MM.1S (cell line): ENCODE results near the gene SLC16A10.

Source experiments
- DNase-seq: peaks from one replicate; pipeline ENCODE4 v3.0.0-alpha.2; 2015
- H2AFZ ChIP-seq: fragments of 300-600 bp; sonication (generic); 2 replicates; pipeline ENCODE4 v1.6.0; 2016; ENCODE audit warnings: antibody characterized with exemption, low read length
- H3F3A ChIP-seq: fragments of 300-600 bp; sonication (generic); 2 replicates; pipeline ENCODE4 v1.6.1; 2016; ENCODE audit warnings: mild to moderate bottlenecking, antibody characterized with exemption, low read length, moderate library complexity, mixed read lengths; ENCODE audit not compliant: insufficient read depth
- H3K27ac ChIP-seq: fragments of 300-600 bp; sonication (generic); 2 replicates; pipeline ENCODE4 v1.5.1; 2016; ENCODE audit warnings: mild to moderate bottlenecking, low read length
- H3K27me3 ChIP-seq: fragments of 300-600 bp; sonication (generic); replicated peaks from 2 replicates; pipeline ENCODE4 v1.6.0; 2016; ENCODE audit warnings: low read length; ENCODE audit not compliant: insufficient read depth
- H3K36me3 ChIP-seq: fragments of 300-600 bp; sonication (generic); replicated peaks from 2 replicates; pipeline ENCODE4 v1.6.1; 2016; ENCODE audit warnings: mild to moderate bottlenecking, low read length, mixed read lengths; ENCODE audit not compliant: insufficient read depth
- H3K4me1 ChIP-seq: fragments of 300-600 bp; sonication (generic); 2 replicates; pipeline ENCODE4 v1.6.1; 2016; ENCODE audit warnings: low read length, mixed read lengths
- H3K4me2 ChIP-seq: fragments of 300-600 bp; sonication (generic); 2 replicates; pipeline ENCODE4 v1.6.0; 2016; ENCODE audit warnings: low read depth, low read length
- H3K4me3 ChIP-seq: fragments of 300-600 bp; sonication (generic); 2 replicates; pipeline ENCODE4 v1.5.1; 2016; ENCODE audit warnings: low read length, mixed read lengths
- H3K79me2 ChIP-seq: fragments of 300-600 bp; sonication (generic); 2 replicates; pipeline ENCODE4 v1.6.1; 2016; ENCODE audit warnings: mixed run types, low read length, mixed read lengths
- H3K9ac ChIP-seq: fragments of 300-600 bp; sonication (generic); 2 replicates; pipeline ENCODE4 v1.6.1; 2016; ENCODE audit warnings: low read length, mixed read lengths
- H3K9me2 ChIP-seq: fragments of 300-600 bp; sonication (generic); replicated peaks from 2 replicates; pipeline ENCODE4 v1.6.1; 2016; ENCODE audit warnings: mild to moderate bottlenecking, low read length, mixed read lengths; ENCODE audit not compliant: insufficient read depth
- H3K9me3 ChIP-seq: fragments of 300-600 bp; sonication (generic); replicated peaks from 2 replicates; pipeline ENCODE4 v1.6.1; 2016; ENCODE audit warnings: mild to moderate bottlenecking, low read length, mixed read lengths; ENCODE audit not compliant: insufficient read depth
- H4K20me1 ChIP-seq: fragments of 300-600 bp; sonication (generic); 2 replicates; pipeline ENCODE4 v1.6.1; 2016; ENCODE audit warnings: mild to moderate bottlenecking, low read length, moderate library complexity, mixed read lengths; ENCODE audit not compliant: insufficient read depth
- EZH2 ChIP-seq: fragments of 300-600 bp; sonication (generic); optimal IDR thresholded peaks from 2 replicates; pipeline ENCODE3; 2017; ENCODE audit warnings: low read depth, mild to moderate bottlenecking, antibody characterized with exemption, low read length, mixed read lengths
- EZH2phosphoT487 ChIP-seq: fragments of 300-600 bp; sonication (generic); IDR thresholded peaks from 2 replicates; pipeline ENCODE4 v1.6.1; 2018; ENCODE audit warnings: antibody characterized with exemption, low read length
- TF ChIP-seq, protein P1 (sequence below): fragments of 300-600 bp; sonication (generic); IDR thresholded peaks from 2 replicates; pipeline ENCODE4 v1.5.1; 2016; ENCODE audit warnings: antibody characterized with exemption, low read length, mixed read lengths

Gene SLC16A10

DNA sequence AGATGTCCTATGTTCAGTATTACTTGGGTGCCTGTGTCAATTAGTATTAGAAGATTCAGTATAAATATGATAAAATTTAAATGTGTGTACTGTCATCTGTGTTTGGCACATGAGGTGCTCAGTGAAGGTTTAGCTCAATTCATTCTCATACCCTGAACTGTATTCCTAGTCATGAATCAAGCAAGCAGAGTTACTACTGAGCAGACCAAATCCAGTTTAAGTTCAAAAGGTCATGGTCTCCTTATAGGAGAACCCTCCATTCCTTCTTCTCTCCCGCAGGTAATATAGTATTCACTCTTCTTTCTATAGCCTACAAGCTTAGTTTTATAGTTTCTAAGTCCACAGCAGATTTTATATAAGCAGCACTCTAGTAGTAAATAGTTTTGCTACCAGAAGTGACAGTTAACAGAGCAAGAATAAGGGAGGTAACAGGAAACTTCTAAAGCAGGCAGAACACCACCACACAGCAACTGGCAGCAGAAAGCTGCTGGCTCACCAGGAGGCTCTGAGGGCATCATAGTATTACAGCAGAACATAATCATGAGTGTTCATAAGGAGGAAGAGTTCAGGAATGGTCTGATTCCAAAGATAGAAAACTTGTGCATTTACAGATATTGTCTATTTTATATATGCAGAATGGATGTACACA, 133.2 kb downstream of the SLC16A10 start:
- no peaks in the 10 kb centered on the region for H3K36me3 ChIP-seq
- no peak for DNase-seq
- H3K4me3 ChIP-seq = no peak overlapping the region
- no peak overlapping the region for H3K4me2 ChIP-seq
- no peaks in the 10 kb centered on the region for H4K20me1 ChIP-seq
- no peaks in the 10 kb centered on the region for H3F3A ChIP-seq
- H3K79me2 ChIP-seq = no peaks in the 10 kb centered on the region
- H3K27ac ChIP-seq = no peak overlapping the region
- H2AFZ ChIP-seq = no peak overlapping the region
- H3K9me2 ChIP-seq = no peaks in the 10 kb centered on the region
- TF ChIP-seq EZH2phosphoT487 (no peak), EZH2 (no peak)
- TF ChIP-seq, protein P1, sequence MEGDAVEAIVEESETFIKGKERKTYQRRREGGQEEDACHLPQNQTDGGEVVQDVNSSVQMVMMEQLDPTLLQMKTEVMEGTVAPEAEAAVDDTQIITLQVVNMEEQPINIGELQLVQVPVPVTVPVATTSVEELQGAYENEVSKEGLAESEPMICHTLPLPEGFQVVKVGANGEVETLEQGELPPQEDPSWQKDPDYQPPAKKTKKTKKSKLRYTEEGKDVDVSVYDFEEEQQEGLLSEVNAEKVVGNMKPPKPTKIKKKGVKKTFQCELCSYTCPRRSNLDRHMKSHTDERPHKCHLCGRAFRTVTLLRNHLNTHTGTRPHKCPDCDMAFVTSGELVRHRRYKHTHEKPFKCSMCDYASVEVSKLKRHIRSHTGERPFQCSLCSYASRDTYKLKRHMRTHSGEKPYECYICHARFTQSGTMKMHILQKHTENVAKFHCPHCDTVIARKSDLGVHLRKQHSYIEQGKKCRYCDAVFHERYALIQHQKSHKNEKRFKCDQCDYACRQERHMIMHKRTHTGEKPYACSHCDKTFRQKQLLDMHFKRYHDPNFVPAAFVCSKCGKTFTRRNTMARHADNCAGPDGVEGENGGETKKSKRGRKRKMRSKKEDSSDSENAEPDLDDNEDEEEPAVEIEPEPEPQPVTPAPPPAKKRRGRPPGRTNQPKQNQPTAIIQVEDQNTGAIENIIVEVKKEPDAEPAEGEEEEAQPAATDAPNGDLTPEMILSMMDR = no peak
- H3K9me3 ChIP-seq = no peaks in the 10 kb centered on the region
- H3K4me1 ChIP-seq = peaks cover 11% of the 10 kb centered on the region
- no peaks in the 10 kb centered on the region for H3K27me3 ChIP-seq
- H3K9ac ChIP-seq = no peak overlapping the region

DNA sequence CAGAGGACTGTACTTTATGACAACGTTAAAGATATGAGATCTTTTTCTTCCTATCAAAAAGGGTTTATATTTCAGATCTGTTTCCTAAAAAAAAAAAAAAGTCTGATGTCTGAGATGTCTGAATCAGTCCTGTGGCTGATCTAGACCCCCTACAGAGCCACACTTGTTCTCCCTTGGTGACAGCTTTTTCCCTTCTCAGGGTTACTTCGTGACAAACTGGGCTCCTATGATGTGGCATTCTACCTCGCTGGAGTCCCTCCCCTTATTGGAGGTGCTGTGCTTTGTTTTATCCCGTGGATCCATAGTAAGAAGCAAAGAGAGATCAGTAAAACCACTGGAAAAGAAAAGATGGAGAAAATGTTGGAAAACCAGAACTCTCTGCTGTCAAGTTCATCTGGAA, 134.5 kb downstream of the SLC16A10 start:
- Histone ChIP-seq H3K9me3 (no peaks in the 10 kb centered on the region), H3K36me3 (no peaks in the 10 kb centered on the region), H3K4me2 (no peak overlapping the region), H3K9ac (no peak overlapping the region), H3F3A (no peaks in the 10 kb centered on the region), H4K20me1 (no peaks in the 10 kb centered on the region), H3K27ac (no peak overlapping the region), H3K27me3 (no peaks in the 10 kb centered on the region), H3K9me2 (no peaks in the 10 kb centered on the region), H3K79me2 (no peaks in the 10 kb centered on the region), H3K4me3 (no peak overlapping the region), H2AFZ (no peak overlapping the region), H3K4me1 (peaks cover 11% of the 10 kb centered on the region)
- DNase-seq = no peak
- TF ChIP-seq EZH2phosphoT487 (no peak), EZH2 (no peak)
- TF ChIP-seq, protein P1 = no peak

DNA sequence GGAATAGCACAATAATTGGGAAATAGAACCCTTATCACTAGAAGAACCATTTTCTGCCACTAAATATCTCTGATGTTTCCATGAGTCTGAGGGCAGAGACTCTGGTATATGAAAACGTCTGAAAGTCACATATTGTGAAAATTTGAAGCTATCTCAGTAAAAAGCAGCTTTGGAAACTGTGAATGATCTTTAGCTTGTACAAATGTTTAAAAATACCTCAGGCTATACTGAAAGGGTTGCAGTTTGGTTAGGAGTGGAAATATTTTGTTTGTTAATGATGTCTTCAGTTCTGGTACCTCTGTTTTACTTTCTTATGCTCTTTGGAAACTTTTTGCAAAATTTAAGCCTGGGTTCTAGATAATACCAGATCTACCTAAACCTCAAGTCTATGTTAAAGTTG, 135.0 kb downstream of the SLC16A10 start:
- no peak overlapping the region for H3K4me2 ChIP-seq
- TF ChIP-seq, protein P1 = no peak
- TF ChIP-seq EZH2phosphoT487 (no peak), EZH2 (no peak)
- no peaks in the 10 kb centered on the region for H3K27me3 ChIP-seq
- H3K36me3 ChIP-seq = no peaks in the 10 kb centered on the region
- H3K79me2 ChIP-seq = no peaks in the 10 kb centered on the region
- H3K27ac ChIP-seq = no peak overlapping the region; the same call in 1 of the 2 replicates
- no peaks in the 10 kb centered on the region for H3K9me2 ChIP-seq
- DNase-seq = no peak
- H3K4me3 ChIP-seq = no peak overlapping the region
- H3K9ac ChIP-seq = no peak overlapping the region
- H3F3A ChIP-seq = no peaks in the 10 kb centered on the region
- no peaks in the 10 kb centered on the region for H4K20me1 ChIP-seq
- H3K4me1 ChIP-seq = peaks cover 11% of the 10 kb centered on the region
- no peak overlapping the region for H2AFZ ChIP-seq
- no peaks in the 10 kb centered on the region for H3K9me3 ChIP-seq
